GM23248 (cell line): ENCODE data around the gene GTF3A.

Experiments
- EZH2 ChIP-seq: fragments of 200-600 bp; sonication (generic); IDR thresholded peaks from 2 replicates; pipeline ENCODE4 v1.6.1; 2018; ENCODE audit warnings: antibody characterized with exemption, mild to moderate bottlenecking; ENCODE audit not compliant: insufficient read depth, poor library complexity, severe bottlenecking
- EZH2phosphoT487 ChIP-seq: fragments of 200-600 bp; sonication (generic); IDR thresholded peaks from 2 replicates; pipeline ENCODE4 v1.6.1; 2018; ENCODE audit warnings: antibody characterized with exemption, moderate library complexity, mild to moderate bottlenecking, low read depth; ENCODE audit not compliant: insufficient read depth

GRCh38 chr13:27472941-27473340, 48.5 kb downstream of the GTF3A start:
- no peak for TF ChIP-seq EZH2
- TF ChIP-seq EZH2phosphoT487 = no peak
